Spleen (tissue), 11 donors: Measurements from ENCODE around the gene NPY. TPM values are rescaled to one million over a fixed set of nuclear protein-coding genes. Genes with fewer than 3 reads are reported as not detected.

Experiments
- DNase-seq: peaks from one replicate; pipeline ENCODE4 v3.0.0-alpha.2; 2020
- H3K27ac ChIP-seq, 8 donors: fragments of 200-600 bp; sonication (generic) in 7 of 8; 1 replicate in 4 of 8; 2 replicates in 4 of 8; pipeline versions ENCODE4 v1.5.0 to v1.8.0; 2016 to 2021; ENCODE audit warnings: inconsistent platforms in 4 of 8, mild to moderate bottlenecking in 4 of 8, moderate library complexity in 1 of 8
- H3K27me3 ChIP-seq, 7 donors: fragments of 200-600 bp; sonication (generic) in 6 of 7; replicated peaks in 1 of 7; 1 replicate in 4 of 7; 2 replicates in 3 of 7; pipeline versions ENCODE4 v1.5.0 to v1.8.0; 2016 to 2021; ENCODE audit warnings: inconsistent platforms in 3 of 7, mild to moderate bottlenecking in 1 of 7
- H3K36me3 ChIP-seq, 6 donors: fragments of 200-600 bp; sonication (generic) in 5 of 6; 1 replicate in 4 of 6; 2 replicates in 2 of 6; pipeline versions ENCODE4 v1.5.0 to v1.8.0; 2016 to 2021; ENCODE audit warnings: inconsistent platforms in 2 of 6
- H3K4me1 ChIP-seq, 6 donors: fragments of 200-600 bp; sonication (generic) in 5 of 6; 1 replicate in 3 of 6; 2 replicates in 3 of 6; pipeline versions ENCODE4 v1.5.0 to v1.8.0; 2016 to 2021; ENCODE audit warnings: inconsistent platforms in 3 of 6
- H3K4me3 ChIP-seq, 8 donors: fragments of 200-600 bp; sonication (generic) in 7 of 8; 1 replicate in 4 of 8; 2 replicates in 4 of 8; pipeline versions ENCODE4 v1.5.0 to v1.8.0; 2016 to 2021; ENCODE audit warnings: inconsistent platforms in 4 of 8, mild to moderate bottlenecking in 4 of 8, moderate library complexity in 2 of 8
- H3K9me3 ChIP-seq, 8 donors: fragments of 200-600 bp; sonication (generic) in 7 of 8; 1 replicate in 4 of 8; 2 replicates in 4 of 8; pipeline versions ENCODE4 v1.5.0 to v1.8.0; 2016 to 2021; ENCODE audit warnings: inconsistent platforms in 4 of 8
- CTCF ChIP-seq, 11 experiments: fragments of 200-600 bp in 7 of 11; fragments of 450-650 bp in 4 of 11; sonication (generic) in 4 of 11; IDR thresholded peaks in 8 of 11; conservative IDR thresholded peaks in 3 of 11; 1 replicate in 7 of 11; 2 replicates in 4 of 11; pipeline versions ENCODE4 v1.4.0 to v1.8.0; 2016 to 2021; ENCODE audit warnings: antibody characterized with exemption in 11 of 11, inconsistent platforms in 4 of 11, mild to moderate bottlenecking in 1 of 11
- POLR2A ChIP-seq, 3 donors: fragments of 450-650 bp; IDR thresholded peaks; one replicate each; pipeline ENCODE4 v1.5.1; 2017; ENCODE audit warnings: antibody characterized with exemption in 3 of 3, mild to moderate bottlenecking in 1 of 3
- POLR2AphosphoS5 ChIP-seq, 3 donors: sonication (generic); formaldehyde crosslinking; IDR thresholded peaks; one replicate each; pipeline ENCODE4 v1.5.1; 2017; ENCODE audit warnings: antibody characterized with exemption in 3 of 3
- WGBS, 5 donors: extraction: QIAGEN DNeasy Blood & Tissue Kit in 3 of 5; methylation state at CpG; one replicate each; pipeline versions ENCODE4 v1.1.5 to v1.1.7; 2013 to 2018; 5-methylcytosine and 5-hydroxymethylcytosine counted together
- intact Hi-C: fragments of 100-400 bp; cut with DNase I; formaldehyde crosslinking; loops from one replicate; pipeline ENCODE4 v1.15.0; 2023; ENCODE audit warnings: low total_unique reads
- polyA plus RNA-seq, 3 donors: library from polyadenylated mRNA; stranded (reverse); fragments of 200-250 nt; gene quantifications; one replicate each; pipeline ENCODE4 v1.2.1, GENCODE V29; 2013
- total RNA-seq, 7 donors: library from RNA; depleted of rRNA in 3 of 7; stranded (reverse); fragments of >200 nt in 3 of 7; fragmentation: NEBNext Ultra II Directional in 4 of 7; extraction: Animal tissue kit (Norgen Biotek cat#: 25700) in 4 of 7; gene quantifications; one replicate each; pipeline versions ENCODE4 v1.1.0 to v1.2.1, GENCODE V29; 2016 to 2021
- donor health status: healthy with polysubstance abuse.
- donor health status: DM: no; HTN: no; CAD: no; lungs with moderate emphysema.
- donor health status: DM: no; HTN: no; CAD: no.
- donor health status: Bipolar disorder and iron deficiency.
- donor health status: healthy.
- donor health status: DM: no; HTN: no; CAD: no.
- donor health status: DM: yes; HTN: yes; CAD: no.

The NPY gene
- total and polyA plus RNA-seq, 10 donors = 0.56 to 1.1 TPM; not detected in 8

GRCh38 chr7:24271938-24272337, 12.1 kb upstream of the NPY start:
- Histone ChIP-seq H3K36me3 (no peaks in the 10 kb centered on the region), H3K27ac (no peak overlapping the region), H3K9me3 (peaks cover 0 to 8% (median 0%) of the 10 kb centered on the region in 8 donors), H3K4me1 (no peaks in the 10 kb centered on the region), H3K4me3 (no peak overlapping the region), H3K27me3 (peaks cover 0 to 11% (median 0%) of the 10 kb centered on the region in 7 donors)
- no peak for TF ChIP-seq CTCF (IDR thresholded peaks at IDR 0.05 in 8 of 11, conservative IDR thresholded peaks at IDR 0.05 in 3 of 11)
- TF ChIP-seq POLR2AphosphoS5 (IDR thresholded peaks at IDR 0.05) = no peak
- TF ChIP-seq POLR2A (IDR thresholded peaks at IDR 0.05) = no peak
- DNase-seq = no peak
- WGBS, 5 donors = 42 to 53% (median 48%) methylated on average over 4 of the region's 4 CpGs
- intact Hi-C loops = no loop called here

GRCh38 chr7:24279512-24279911, 4.5 kb upstream of the NPY start:
- Histone ChIP-seq H3K27me3 (peaks cover 3 to 60% (median 24%) of the 10 kb centered on the region in 7 donors), H3K27ac (no peak overlapping the region), H3K4me1 (peaks cover 7 to 14% (median 12%) of the 10 kb centered on the region in 6 donors), H3K9me3 (no peaks in the 10 kb centered on the region), H3K4me3 (no peak overlapping the region), H3K36me3 (no peaks in the 10 kb centered on the region)
- no peak for TF ChIP-seq POLR2AphosphoS5 (IDR thresholded peaks at IDR 0.05)
- intact Hi-C loops = no loop called here
- no peak for DNase-seq

- TF ChIP-seq POLR2AphosphoS5 (IDR thresholded peaks at IDR 0.05) = no peak
- TF ChIP-seq POLR2A (IDR thresholded peaks at IDR 0.05) = no peak
- no peak for TF ChIP-seq CTCF (IDR thresholded peaks at IDR 0.05 in 8 of 11, conservative IDR thresholded peaks at IDR 0.05 in 3 of 11)
- 1 to 10% (median 1%) methylated on average over 19 of the region's 19 CpGs for WGBS, 5 donors
- Histone ChIP-seq H3K4me1 (peaks cover 7 to 23% (median 21%) of the 10 kb centered on the region in 6 donors), H3K27ac (no peak overlapping the region), H3K27me3 (peaks cover 3 to 93% (median 39%) of the 10 kb centered on the region in 7 donors), H3K36me3 (no peaks in the 10 kb centered on the region), H3K9me3 (no peaks in the 10 kb centered on the region), H3K4me3 (peak overlapping the region in 7 of 8 donors; percentile 12 to 62 (median 22))
- DNase-seq = no peak
- intact Hi-C loops = no loop called here
Observed at GRCh38 chr7:24283554-24283896, 465 bp upstream of the NPY start.

GRCh38 chr7:24284699-24285506, 913 bp downstream of the NPY start:
- Histone ChIP-seq H3K4me3 (peak overlapping the region in 5 of 8 donors; percentile 14 to 62 (median 22)), H3K27me3 (peaks cover 3 to 98% (median 39%) of the 10 kb centered on the region in 7 donors), H3K36me3 (no peaks in the 10 kb centered on the region), H3K27ac (no peak overlapping the region), H3K9me3 (no peaks in the 10 kb centered on the region), H3K4me1 (peaks cover 7 to 24% (median 21%) of the 10 kb centered on the region in 6 donors)
- intact Hi-C loops = no loop called here
- peak; percentile 70 for DNase-seq
- 4 to 12% (median 7%) methylated on average over 35 to 51 of the region's 51 CpGs for WGBS, 5 donors
- TF ChIP-seq POLR2AphosphoS5 (IDR thresholded peaks at IDR 0.05) (no peak), CTCF (IDR thresholded peaks at IDR 0.05 in 8 of 11, conservative IDR thresholded peaks at IDR 0.05 in 3 of 11) (no peak), POLR2A (IDR thresholded peaks at IDR 0.05) (no peak)
